Measurements from ENCODE around the gene BACE2.
A peak's percentile ranks its signal among the peaks of the same experiment; 100 is the strongest.

The BACE2 gene

GRCh38 chr21:41149199-41149598, 18.8 kb upstream of the BACE2 start:
- DNase-seq = no peak

- no peak for DNase-seq
Measured at GRCh38 chr21:41152147-41152546, 15.8 kb upstream of the BACE2 start.

GRCh38 chr21:41153443-41153842, 14.5 kb upstream of the BACE2 start:
- no peak for DNase-seq

- no peak for DNase-seq
Measured at GRCh38 chr21:41156142-41156541, 11.8 kb upstream of the BACE2 start.

- no peak for DNase-seq
Measured at GRCh38 chr21:41158026-41158425, 9.9 kb upstream of the BACE2 start.

- no peak for DNase-seq
Measured at GRCh38 chr21:41160036-41160435, 7.9 kb upstream of the BACE2 start.

- no peak for DNase-seq
Measured at GRCh38 chr21:41161428-41161827, 6.5 kb upstream of the BACE2 start.

GRCh38 chr21:41162096-41162495, 5.9 kb upstream of the BACE2 start:
- no peak for DNase-seq

GRCh38 chr21:41163091-41163490, 4.9 kb upstream of the BACE2 start:
- no peak for DNase-seq

- DNase-seq = no peak
Measured at GRCh38 chr21:41164052-41164451, 3.9 kb upstream of the BACE2 start.

- DNase-seq = no peak
Measured at GRCh38 chr21:41164981-41165655, 2.8 kb upstream of the BACE2 start.

GRCh38 chr21:41166884-41167283, 1.1 kb upstream of the BACE2 start:
- no peak for DNase-seq

- DNase-seq = no peak
Measured at GRCh38 chr21:41168391-41169257, 664 bp downstream of the BACE2 start.

- DNase-seq = no peak
Measured at GRCh38 chr21:41169258-41169576, 1.3 kb downstream of the BACE2 start.

- DNase-seq = no peak
Measured at GRCh38 chr21:41169701-41170100, 1.7 kb downstream of the BACE2 start.

- DNase-seq = peak in 1 of 2 donors; percentile 18
Measured at GRCh38 chr21:41170442-41170841, 2.5 kb downstream of the BACE2 start.

GRCh38 chr21:41170859-41171609, 3.1 kb downstream of the BACE2 start:
- DNase-seq = no peak

GRCh38 chr21:41175080-41175479, 7.1 kb downstream of the BACE2 start:
- no peak for DNase-seq

GRCh38 chr21:41176846-41177245, 8.9 kb downstream of the BACE2 start:
- DNase-seq = no peak

- no peak for DNase-seq
Measured at GRCh38 chr21:41180752-41181151, 12.8 kb downstream of the BACE2 start.

GRCh38 chr21:41182547-41182946, 14.6 kb downstream of the BACE2 start:
- DNase-seq = no peak

- DNase-seq = no peak
Measured at GRCh38 chr21:41183575-41183974, 15.6 kb downstream of the BACE2 start.

- no peak for DNase-seq
Measured at GRCh38 chr21:41185802-41186201, 17.8 kb downstream of the BACE2 start.
